ENCODE measurements around the gene KLF17.

Gene KLF17

GRCh38 chr1:44118682-44119081 lies at the start of gene KLF17:
Gene KLF17, plus strand, starts transcription at chr1:44118821. Its CDS starts 87 bp downstream, at chr1:44118908.
- DNase-seq (ENCODE audit: low read depth), result no peak

GRCh38 chr1:44071461-44071860 lies 47.2 kb upstream of the KLF17 start:
- no peak for DNase-seq (ENCODE audit: low read depth)

- DNase-seq (ENCODE audit: low read depth), result no peak
Measured at GRCh38 chr1:44072204-44072603, 46.4 kb upstream of the KLF17 start.

- no peak for DNase-seq (ENCODE audit: low read depth)
Measured at GRCh38 chr1:44072821-44073220, 45.8 kb upstream of the KLF17 start.

GRCh38 chr1:44073528-44073927 lies 45.1 kb upstream of the KLF17 start:
- DNase-seq (ENCODE audit: low read depth), result no peak

- DNase-seq (ENCODE audit: low read depth), result no peak
Measured at GRCh38 chr1:44074415-44074814, 44.2 kb upstream of the KLF17 start.

- no peak for DNase-seq (ENCODE audit: low read depth)
Measured at GRCh38 chr1:44076066-44076465, 42.6 kb upstream of the KLF17 start.

GRCh38 chr1:44077421-44077820 lies 41.2 kb upstream of the KLF17 start:
- DNase-seq (ENCODE audit: low read depth), result no peak

- DNase-seq (ENCODE audit: low read depth), result no peak
Measured at GRCh38 chr1:44078104-44078503, 40.5 kb upstream of the KLF17 start.

- DNase-seq (ENCODE audit: low read depth), result no peak
Measured at GRCh38 chr1:44079566-44079965, 39.1 kb upstream of the KLF17 start.

- no peak for DNase-seq (ENCODE audit: low read depth)
Measured at GRCh38 chr1:44084998-44085675, 33.5 kb upstream of the KLF17 start.

- no peak for DNase-seq (ENCODE audit: low read depth)
Measured at GRCh38 chr1:44086692-44087474, 31.7 kb upstream of the KLF17 start.

- DNase-seq (ENCODE audit: low read depth), result no peak
Measured at GRCh38 chr1:44089371-44090048, 29.1 kb upstream of the KLF17 start.

- no peak for DNase-seq (ENCODE audit: low read depth)
Measured at GRCh38 chr1:44090429-44091252, 28.0 kb upstream of the KLF17 start.

GRCh38 chr1:44094047-44094446 lies 24.6 kb upstream of the KLF17 start:
- no peak for DNase-seq (ENCODE audit: low read depth)

GRCh38 chr1:44100183-44100868 lies 18.3 kb upstream of the KLF17 start:
- no peak for DNase-seq (ENCODE audit: low read depth)

GRCh38 chr1:44101328-44101727 lies 17.3 kb upstream of the KLF17 start:
- no peak for DNase-seq (ENCODE audit: low read depth)

GRCh38 chr1:44103270-44104131 lies 15.1 kb upstream of the KLF17 start:
- no peak for DNase-seq (ENCODE audit: low read depth)

- DNase-seq (ENCODE audit: low read depth), result no peak
Measured at GRCh38 chr1:44105810-44106209, 12.8 kb upstream of the KLF17 start.

- no peak for DNase-seq (ENCODE audit: low read depth)
Measured at GRCh38 chr1:44108241-44108640, 10.4 kb upstream of the KLF17 start.

GRCh38 chr1:44108971-44109370 lies 9.7 kb upstream of the KLF17 start:
- no peak for DNase-seq (ENCODE audit: low read depth)

All from stimulated activated CD8-positive, alpha-beta memory T cell treated with anti-CD3 and anti-CD28 coated beads, Interleukin-15, amount 100 ng/mL, for 24 hours (primary cell).